Hepatic stellate cell (primary cell): ENCODE data around the gene CFAP99.
"Not testable (repeated sequence)": the region's sequence is repeated elsewhere in the genome, so short reads cannot be mapped to it uniquely, and the experiment has no call there.

ENCODE experiments used
- DNase-seq: peaks from one replicate; pipeline ENCODE4 v3.0.0; 2011; ENCODE audit warnings: low spot score

Gene CFAP99

DNA sequence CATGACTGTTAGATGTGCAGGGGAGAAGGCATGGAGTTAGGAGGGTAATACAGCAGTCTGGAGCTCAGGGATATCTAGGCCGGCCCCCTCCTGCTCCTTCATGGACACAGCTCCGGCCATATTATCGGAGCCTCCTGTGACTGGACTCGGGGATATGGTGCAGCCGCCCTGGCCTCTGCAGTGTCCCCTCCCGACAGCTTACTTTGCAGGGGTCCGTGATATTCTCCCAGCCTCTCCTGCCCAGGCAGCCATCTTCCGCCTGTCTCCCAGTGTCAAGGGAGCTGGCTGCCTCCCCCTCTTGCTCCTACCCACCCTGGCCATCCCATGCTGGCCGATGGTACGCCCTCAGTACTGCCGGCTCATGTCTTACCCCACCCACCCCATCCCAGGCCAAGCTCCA lies 30.3 kb downstream of the CFAP99 start:
- DNase-seq: no peak

DNA sequence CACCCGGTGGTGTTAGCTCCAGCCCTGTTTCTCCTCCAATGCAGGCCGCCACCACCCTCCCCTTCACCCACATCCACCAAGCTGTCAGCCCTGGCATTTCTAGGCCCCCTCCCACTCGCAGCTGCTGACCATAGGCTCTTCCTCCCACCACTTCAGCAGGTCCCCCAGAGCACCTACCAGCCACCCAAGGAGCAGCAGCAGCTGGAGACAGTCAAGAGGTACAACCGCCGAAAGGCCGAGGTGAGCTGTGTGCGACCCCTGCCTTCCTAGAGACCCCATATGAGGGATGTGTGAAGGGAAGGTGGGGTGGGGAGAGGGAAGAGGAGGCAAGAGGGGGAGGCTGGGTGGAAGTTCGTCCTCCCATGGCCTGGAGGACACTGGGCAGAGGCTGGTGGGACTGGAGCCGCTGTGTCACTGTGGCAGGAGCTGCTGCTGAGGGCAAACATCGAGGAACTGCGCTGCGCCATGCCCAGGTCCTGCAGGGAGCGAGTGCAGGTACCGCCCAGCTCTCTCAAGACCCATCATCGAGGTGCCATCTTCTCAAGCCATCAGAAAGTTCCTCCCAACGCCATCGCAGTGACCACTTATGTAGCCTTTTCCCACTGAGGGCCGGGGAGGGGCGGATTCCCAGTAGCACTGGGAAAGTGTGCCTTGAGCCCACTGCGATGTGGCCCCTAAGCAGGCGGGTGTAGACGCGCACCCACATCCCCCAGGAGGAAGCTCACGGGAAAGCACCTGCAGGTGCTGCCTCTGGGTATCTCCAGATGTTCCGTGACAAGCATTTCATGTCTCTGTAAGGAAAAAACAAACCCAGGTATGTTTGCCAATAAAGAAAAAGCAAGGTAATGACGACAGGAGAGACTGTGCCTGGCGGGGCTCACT lies 31.0 kb downstream of the CFAP99 start:
- no peak for DNase-seq

DNA sequence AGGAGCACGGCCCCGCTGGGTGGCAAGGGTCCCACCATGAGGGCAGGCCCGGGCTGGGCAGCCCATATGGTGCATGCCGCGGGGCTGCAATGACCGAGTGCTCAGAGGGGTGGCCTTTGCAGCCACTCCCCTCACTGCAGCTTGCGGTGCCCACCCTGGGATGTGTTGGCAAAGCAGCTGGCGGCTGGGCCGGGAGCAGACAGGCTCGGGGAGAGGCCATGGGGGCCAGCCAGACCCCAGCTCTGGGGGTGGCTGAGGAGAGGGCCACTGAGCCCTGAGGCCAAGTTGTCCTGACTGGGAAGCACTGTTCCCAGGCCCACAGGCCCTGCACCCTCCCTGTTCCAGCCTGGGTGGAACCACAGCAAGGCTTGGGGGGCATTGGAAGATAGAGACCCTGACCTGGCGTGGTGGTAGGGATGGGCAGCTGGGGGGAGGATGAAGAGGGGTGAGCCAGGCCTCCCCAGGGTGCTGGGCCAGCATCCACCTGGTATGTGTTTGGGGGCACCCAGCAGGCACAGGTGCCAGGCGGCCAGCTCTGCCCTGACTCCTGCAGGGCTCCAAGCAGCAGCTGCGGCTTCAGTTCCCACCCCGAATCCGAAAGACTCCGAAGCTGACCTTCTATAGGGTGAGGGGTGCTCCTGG lies 31.8 kb downstream of the CFAP99 start:
- no peak for DNase-seq

DNA sequence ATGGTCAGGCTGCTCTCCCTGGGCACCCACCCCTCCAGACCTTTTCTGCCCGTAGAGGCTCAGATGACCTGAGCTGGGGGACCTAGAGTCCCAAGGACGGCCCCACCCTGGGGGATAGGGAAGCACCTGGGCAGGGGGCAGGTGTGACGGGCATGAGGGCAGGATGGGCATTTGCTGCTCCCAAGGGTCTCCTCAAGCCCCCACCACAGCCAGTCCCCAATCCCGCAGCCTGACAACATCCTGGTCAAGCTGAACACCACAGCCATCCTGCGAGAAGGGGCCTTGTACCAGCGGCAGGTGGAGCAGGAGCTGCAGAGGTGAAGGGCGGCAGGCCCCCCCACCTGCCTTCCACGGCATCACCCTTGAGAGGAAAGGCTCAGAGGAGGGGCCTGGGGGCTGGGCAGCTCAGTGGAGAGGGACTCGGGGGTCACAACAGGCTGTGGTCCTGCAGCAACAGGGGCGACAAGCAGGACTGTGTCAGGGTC lies 32.3 kb downstream of the CFAP99 start:
- DNase-seq: no peak

DNA sequence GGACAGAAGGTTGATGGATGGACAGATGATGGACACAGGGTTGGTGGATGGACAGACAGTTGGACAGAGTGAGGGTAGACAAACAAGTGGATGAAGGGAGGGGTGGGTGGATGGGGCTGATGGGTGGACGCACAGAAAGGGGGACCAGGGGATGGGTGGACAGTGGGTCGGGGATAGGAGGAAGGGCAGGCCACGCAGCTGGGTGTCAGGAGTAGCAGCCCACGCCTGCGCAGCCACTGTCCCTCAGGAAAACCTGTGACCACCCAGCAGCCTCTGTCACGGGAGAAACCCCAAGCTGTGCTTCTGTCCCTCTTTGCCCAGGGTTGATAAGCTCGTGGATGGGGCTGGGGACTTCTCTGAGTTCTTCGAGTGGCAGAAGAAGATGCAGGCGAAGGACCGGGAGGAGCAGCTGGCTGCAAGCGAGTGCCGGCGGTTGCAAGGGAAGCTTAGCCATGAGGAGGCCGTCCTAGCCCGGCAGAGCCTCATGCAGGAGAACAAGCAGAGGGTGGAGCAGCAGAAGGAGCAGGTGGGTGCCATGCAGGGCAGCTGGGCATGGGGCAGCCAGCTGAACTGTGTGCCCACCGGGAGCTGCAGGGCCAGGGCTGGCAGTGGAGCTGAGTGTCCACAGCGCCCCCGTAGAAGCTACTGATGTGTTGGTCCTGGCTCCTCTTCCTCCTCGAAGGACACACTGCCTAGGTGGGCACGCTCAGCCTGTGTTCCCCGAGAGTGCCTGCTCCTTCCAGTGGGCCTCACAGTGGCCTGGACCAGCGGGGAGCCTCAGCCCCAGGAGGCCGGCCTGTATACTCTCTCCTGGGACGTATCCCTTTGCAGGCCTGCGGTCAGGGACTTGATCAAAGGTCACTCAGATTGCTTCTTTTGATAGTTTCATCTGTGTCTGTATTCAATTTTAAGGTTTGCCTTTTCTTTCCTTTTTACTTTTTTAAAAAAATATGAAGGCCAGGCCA lies 33.3 kb downstream of the CFAP99 start:
- no peak for DNase-seq

DNA sequence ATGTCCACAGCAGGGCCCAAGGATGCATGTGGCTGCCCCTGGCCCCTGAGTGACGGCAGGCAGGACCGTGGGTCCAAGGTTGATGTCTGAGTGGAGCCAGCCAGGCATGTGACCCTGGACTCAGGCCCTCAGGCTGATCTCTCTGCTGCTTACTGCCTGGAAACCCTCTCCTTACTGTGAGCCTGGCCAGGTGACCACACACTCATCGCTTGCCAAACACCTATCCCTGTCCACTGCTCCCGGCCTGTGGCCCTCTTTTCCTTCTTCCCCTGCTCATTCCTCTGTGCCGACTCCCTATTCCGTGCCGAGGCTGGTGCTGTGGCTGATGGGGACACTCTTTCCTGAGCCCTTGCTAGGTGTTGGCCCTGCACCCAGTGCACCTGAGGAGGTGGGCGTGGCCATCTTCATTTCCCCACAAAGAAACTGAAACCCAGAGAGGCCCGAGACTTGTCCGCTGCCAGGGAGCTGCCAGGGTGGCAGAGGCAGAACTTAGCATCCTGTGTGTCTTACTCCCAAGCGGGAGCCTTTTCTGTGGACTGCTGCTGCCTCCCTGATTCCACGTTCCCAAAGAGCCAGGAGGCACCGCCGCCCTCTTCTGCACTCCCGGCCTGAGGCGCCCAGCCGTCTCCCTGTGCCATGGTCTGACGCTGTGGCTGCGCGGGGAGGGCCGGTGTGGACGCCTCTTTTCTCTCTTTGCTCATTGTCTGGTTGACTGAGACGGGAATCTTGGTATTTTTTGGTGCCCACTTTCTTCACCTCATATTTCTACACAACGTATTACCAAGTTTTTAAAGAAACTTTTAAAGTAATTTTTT lies 38.9 kb downstream of the CFAP99 start:
- no peak for DNase-seq

DNA sequence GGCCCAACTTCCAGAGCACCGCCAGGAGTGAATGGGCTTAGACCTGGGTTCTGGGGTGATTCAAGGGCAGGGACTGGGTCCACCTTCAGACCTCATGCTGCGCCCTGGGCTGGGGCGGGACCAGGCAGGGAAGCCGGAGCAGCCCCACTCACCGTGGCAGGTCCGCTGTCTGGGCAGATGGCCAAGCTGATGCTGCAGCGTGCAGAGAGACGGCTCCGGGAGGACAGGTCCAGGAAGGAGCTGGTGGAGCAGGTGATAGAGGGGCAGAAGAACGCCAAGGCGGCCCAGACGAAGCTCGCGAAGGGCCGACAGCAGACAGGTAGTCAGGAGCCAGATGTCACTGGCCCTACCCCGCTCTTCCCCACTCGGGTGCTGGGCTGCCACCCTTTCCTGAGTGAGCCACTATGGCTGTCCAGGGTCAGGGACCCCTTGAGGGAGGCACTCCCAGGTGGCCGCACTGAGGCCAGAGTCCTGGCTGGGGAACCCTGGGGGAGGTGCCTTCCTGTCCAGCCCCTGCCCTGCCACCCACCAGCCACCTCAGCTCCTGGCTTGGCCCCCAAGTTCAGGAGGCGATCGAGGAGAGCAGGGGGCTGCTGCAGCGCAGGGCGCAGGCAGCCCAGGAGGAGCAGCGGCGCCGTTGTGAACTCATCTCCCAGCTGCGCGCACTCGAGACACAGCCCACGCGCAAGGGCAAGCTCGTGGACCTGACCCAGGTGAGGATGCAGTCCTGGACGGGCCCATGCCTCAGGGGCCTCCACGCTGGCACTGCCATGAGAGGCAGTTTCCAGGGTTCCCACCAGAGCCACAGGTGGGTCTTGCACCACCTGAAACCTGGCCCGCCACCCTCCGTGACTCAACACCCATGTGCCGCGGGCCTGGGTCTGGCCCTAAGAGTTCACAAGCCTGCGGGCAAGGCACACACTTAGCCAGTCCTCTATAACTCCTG lies 40.1 kb downstream of the CFAP99 start:
- DNase-seq: no peak

DNA sequence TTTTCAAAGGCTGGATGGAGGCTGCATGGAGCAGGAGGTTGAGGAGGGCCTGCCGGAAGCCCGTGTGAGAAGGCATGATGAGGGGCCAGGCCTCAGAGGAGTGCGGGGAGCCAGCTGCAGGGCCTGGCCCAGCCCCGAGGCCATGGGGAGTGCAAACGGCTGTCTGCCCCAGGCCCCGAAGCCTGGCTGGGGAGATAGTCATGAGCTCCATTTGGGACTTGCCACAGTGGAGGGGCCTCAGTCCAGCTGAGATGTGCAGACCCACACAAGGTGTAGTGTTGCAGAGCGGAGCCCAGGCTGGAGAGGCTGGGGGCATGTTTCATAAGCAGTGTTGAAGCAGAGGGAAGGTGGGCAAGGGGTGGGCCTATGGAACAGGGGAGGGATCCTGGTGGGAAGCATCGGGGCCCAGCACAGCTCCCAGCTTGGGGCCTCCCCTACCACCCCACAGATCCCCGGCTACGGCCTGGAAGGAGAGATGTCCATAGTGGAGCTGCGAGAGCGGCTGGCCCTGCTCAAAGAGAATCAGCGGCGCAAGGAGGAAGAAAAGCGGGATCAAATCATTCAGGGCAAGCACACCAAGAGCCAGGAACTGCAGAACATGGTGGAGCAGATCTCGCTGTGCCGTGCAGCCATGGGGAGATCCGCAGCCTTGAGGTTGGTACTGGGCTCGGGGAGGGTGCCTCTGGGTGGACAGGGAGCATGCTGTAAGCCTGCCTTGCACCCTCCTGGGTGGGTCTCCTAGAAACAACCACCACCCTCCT lies 41.0 kb downstream of the CFAP99 start:
- no peak for DNase-seq

DNA sequence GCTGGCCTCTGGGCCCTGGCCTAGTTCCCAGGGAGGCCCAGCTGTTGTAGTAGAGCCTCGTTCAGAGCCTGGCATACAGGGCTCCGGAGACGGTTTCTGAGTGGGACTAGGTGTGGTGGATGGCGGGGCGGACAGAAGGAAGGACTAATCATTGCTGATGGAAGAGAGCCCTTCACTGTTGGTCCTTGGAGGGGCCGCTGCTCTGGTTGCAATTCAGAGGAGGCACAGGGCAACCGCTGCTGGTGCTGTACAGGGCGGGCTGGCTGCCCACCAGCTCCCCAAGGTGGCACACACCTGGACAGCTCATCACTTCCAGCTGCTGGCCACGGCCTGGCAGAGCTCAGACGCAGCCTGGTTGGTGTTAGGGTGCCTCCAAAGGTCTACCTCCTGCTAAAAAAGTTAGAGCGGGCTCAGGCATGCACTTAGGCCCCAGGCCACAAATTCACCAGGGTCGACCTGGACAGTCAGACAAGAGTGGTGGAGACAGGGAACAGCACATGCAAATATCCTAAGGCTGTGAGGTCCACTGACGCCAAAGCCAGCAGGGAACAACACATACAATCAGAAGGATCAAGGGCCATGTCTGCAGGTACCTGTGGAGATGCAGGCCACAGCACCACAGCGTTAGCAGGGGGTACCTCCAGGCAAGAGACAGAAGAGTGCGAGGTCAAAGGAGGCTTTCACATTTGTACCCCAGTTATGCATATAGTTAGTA lies 42.6 kb downstream of the CFAP99 start:
- no peak for DNase-seq

DNA sequence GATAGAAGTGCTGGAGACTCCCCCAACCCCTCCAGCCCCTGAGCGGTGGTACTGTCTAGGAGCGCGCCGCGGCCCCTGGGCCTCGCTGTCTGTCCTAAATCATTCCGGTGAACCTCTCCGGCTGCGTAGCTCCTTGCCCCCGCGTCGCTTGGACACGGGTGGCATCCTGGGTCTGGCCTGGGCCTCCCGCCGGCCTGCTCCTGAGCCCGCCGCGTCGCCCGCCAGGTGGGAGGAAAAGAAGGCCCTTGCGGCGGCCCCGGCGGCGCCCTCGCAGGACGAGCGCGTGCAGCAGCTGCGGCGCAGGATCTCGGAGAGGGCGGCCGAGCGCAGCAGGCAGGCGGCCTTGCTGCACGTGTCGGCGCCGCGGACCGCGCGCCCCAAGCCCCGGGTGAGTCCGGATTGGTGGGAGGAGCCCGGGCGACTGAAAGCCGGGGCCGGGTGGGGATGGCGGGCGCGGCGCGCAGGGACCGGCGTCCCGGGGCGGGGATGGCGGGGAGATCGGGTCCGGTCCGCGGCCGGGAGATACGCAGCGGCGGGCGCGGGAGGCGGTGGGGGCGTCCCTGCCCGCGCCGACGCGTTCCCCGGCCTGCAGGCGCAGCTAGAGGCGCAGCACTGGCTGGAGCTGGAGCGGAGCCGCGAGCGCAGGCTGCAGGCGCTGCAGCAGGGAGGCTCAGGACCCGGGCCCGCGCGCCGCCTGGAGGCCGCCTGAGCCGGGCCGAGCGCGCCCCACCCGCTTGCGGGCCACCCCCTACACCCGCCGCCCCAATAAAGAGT lies 43.6 kb downstream of the CFAP99 start:
- DNase-seq: peak; percentile 86

DNA sequence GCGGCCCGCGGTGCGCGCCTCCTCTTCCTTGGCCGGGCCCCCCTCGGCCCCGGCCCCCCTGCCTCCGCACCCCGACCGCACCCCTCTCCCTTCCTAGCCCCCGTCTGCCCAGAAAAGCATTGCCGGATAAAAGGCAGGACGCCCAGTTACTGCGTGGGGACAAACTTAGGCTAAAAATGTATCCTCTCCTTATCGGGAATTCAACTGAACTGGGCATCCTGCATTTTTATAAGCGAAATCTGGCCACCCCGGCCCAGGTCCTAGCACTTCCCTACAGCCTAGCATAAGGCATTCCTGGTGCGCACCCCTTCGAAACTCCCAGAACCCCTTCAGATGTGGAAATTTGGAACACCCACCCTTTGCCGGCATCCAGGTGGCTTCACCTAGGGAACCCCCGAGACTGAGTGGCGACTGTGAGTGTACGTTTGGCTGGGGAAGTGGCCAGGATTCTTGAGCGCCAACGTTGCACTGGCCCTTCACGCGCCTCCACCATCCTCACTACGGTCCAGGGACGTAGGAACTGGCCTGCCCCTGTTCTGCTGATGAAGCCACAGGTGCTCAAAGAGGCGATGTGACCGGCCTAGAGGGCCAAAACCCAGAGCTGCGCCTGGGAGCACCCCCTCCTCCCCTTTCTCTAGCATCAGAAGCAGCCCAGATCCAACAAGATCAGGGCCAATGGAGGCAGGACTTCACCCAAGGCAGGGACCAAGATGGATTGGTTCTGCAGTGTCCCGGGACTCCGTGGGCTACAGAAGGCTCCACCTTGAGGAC lies 44.4 kb downstream of the CFAP99 start:
- no peak for DNase-seq

DNA sequence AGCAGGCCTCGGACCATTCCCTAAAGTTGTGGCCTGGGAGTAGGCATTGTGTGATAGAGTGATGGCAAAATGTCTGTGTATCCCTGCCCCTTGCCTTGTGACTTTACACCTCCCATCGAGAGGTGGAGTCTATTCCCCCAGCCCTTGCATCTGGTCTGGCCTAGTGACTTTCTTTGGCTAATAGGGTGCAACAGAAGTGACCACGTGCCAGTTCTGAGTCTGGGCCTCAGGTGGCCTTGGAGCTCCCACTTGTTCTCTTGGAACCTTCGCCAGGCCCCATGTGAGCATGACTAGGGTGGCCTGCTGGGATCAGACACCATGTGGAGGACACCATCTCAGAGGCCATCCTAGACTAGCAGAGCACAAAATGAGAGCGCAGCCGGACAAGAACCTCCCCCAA lies 46.3 kb downstream of the CFAP99 start:
- no peak for DNase-seq

DNA sequence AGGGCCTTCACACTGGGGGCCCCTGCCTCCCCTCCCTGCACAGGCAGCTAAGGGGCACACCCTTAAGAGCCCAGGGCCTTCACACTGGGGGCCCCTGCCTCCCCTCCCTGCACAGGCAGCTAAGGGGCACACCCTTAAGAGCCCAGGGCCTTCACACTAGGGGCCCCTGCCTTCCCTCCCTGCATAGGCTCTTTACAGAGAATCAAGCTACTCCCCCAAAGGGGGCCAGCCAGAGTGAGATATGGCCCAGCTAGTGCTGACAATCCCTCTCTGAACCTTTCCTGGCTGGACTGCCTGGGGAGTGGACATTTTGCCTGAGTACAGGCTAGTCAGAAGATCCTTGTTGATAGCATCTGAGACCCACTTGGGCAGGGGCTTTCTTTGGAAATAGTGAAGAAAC lies 46.8 kb downstream of the CFAP99 start:
- DNase-seq: not testable (repeated sequence)

DNA sequence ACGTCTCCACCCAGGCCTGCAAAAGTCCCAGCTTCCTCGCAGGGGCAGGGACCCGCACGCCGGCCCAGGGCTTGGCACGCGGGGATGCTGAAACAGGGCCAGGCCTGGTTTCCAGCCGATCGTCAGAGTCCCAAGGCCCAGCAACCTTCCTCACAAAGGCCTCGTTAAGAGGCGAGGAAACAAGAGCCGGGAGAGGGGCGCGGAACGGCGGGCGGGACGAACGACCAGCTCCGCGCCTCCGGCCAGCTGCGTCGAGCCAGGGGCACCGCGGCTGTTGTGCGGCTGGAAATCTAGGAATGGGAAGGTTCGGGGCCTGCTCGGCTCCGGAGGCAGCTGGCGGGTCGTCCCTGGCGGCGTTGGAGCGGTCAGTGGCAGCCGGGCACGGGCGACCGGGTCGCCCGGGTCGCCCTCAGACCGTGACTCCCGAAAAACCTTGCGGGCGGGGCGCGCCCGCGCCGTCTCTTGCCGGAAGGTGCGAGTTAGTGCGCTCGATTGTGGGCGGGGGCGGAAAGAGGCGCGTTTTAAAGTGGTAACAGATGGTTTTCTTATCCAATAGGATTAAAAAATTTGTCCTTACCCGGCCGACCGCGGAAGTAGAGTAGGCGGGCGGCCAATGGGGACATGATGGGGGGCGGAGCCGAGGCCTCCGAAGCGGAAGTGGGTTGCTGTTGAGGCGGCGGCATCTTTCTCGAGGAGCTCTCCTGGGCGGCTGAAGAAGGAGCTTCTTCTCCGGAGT lies 49.9 kb downstream of the CFAP99 start, which contains the start of gene RNF4:
Gene RNF4 (plus strand): TSS at position 651 of the 736 bp plus-strand sequence. CDS start 21,388 bp downstream, outside the sequence.
- DNase-seq: peak; percentile 100

DNA sequence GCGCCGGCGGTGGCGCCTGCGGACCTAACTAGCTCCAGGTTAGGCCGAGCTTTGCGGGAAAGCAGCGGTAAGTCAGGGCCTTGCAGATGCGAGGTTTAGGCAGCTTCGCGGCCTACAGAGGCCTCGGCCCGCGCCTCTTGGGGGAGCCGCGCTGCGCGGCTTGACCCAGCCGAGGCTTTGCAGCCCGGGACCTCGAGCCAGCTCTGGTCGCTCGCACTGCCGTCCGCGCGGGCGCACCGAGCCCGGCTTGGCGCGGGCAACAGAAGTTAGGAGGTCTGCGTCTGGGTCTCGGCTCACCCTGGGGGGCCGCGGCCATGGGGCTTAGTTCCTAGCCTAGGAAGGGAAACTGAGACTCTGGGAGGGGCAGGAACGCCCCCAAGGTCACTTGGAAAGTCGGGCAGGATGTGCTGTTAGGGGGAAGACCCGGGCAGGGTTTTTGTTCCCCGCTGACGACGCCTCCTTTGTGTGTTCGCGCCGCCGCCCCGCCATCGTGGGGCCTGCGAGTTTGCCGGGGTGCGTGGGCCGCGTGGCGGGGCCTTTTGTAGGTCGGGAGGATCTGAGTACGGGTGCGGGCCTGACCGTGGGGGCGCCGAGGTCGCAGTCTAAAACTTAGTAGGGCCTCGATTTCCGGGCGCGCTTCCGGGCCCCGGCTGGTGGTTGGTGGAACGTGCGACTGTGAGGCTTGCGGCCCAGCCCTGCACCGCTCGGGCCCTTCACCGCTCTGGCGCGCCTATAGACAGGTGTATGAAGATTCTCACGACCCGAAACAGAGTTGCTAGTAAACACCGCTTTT lies 50.6 kb downstream of the CFAP99 start:
- peak; percentile 59 for DNase-seq

DNA sequence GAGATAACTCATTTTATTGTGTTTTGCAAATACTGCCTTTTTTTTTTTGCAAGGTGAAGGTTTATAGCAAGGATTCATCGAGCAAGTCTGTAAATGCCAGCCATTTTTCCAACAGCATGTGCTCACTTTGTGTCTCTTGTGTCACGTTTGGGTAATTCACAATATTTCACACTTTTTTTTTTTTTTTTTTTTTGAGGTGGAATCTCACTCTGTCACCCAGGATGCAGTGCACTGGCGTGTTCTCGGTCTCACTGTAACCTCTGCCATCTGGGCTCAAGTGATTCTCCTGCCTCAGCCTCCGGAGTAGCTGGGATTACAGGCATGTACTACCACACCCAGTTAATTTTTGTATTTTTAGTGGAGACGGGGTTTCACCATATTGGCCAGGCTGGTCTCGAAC lies 52.0 kb downstream of the CFAP99 start:
- no peak for DNase-seq
